Measurements from ENCODE around the gene DDX31.

DDX31 gene

GRCh38 chr9:132645306-132645705 is 24.5 kb downstream of the DDX31 start:
- no peak for DNase-seq (ENCODE audit: low read depth in 1 of 2, low spot score in 1 of 2)
- TF ChIP-seq JUND (IDR thresholded peaks at IDR 0.05; ENCODE audit: low read depth): no peak
- in situ Hi-C loops (cut with HindIII; ENCODE audit: low pct_unique_long_range_greater_than_20kb, low sequenced_read_pairs): no loop called here

GRCh38 chr9:132644251-132644650 is 25.5 kb downstream of the DDX31 start:
- DNase-seq (ENCODE audit: low read depth in 1 of 2, low spot score in 1 of 2): peak in 1 of 2 experiments; percentile 29
- no peak for TF ChIP-seq JUND (IDR thresholded peaks at IDR 0.05; ENCODE audit: low read depth)
- in situ Hi-C loops (cut with HindIII; ENCODE audit: low pct_unique_long_range_greater_than_20kb, low sequenced_read_pairs): no loop called here

- in situ Hi-C loops (cut with HindIII; ENCODE audit: low pct_unique_long_range_greater_than_20kb, low sequenced_read_pairs): no loop called here
- no peak for DNase-seq (ENCODE audit: low read depth in 1 of 2, low spot score in 1 of 2)
- no peak for TF ChIP-seq JUND (IDR thresholded peaks at IDR 0.05; ENCODE audit: low read depth)
These were observed 28.6 kb downstream of the DDX31 start for GRCh38 chr9:132641216-132641615.

- in situ Hi-C loops (cut with HindIII; ENCODE audit: low pct_unique_long_range_greater_than_20kb, low sequenced_read_pairs): no loop called here
- DNase-seq (ENCODE audit: low read depth in 1 of 2, low spot score in 1 of 2): no peak
- no peak for TF ChIP-seq JUND (IDR thresholded peaks at IDR 0.05; ENCODE audit: low read depth)
These were observed 30.5 kb downstream of the DDX31 start for GRCh38 chr9:132639322-132639721.

GRCh38 chr9:132638240-132638639 is 31.5 kb downstream of the DDX31 start:
- TF ChIP-seq JUND (IDR thresholded peaks at IDR 0.05; ENCODE audit: low read depth): no peak
- in situ Hi-C loops (cut with HindIII; ENCODE audit: low pct_unique_long_range_greater_than_20kb, low sequenced_read_pairs): no loop called here
- DNase-seq (ENCODE audit: low read depth in 1 of 2, low spot score in 1 of 2): no peak

- TF ChIP-seq JUND (IDR thresholded peaks at IDR 0.05; ENCODE audit: low read depth): no peak
- no peak for DNase-seq (ENCODE audit: low read depth in 1 of 2, low spot score in 1 of 2)
- in situ Hi-C loops (cut with HindIII; ENCODE audit: low pct_unique_long_range_greater_than_20kb, low sequenced_read_pairs): no loop called here
These were observed 32.0 kb downstream of the DDX31 start for GRCh38 chr9:132637801-132638200.

GRCh38 chr9:132637351-132637750 is 32.4 kb downstream of the DDX31 start:
- in situ Hi-C loops (cut with HindIII; ENCODE audit: low pct_unique_long_range_greater_than_20kb, low sequenced_read_pairs): no loop called here
- no peak for TF ChIP-seq JUND (IDR thresholded peaks at IDR 0.05; ENCODE audit: low read depth)
- no peak for DNase-seq (ENCODE audit: low read depth in 1 of 2, low spot score in 1 of 2)

- DNase-seq (ENCODE audit: low read depth in 1 of 2, low spot score in 1 of 2): no peak
- in situ Hi-C loops (cut with HindIII; ENCODE audit: low pct_unique_long_range_greater_than_20kb, low sequenced_read_pairs): no loop called here
- no peak for TF ChIP-seq JUND (IDR thresholded peaks at IDR 0.05; ENCODE audit: low read depth)
These were observed 35.5 kb downstream of the DDX31 start for GRCh38 chr9:132634327-132634726.

GRCh38 chr9:132632413-132633129 is 37.2 kb downstream of the DDX31 start:
- no peak for TF ChIP-seq JUND (IDR thresholded peaks at IDR 0.05; ENCODE audit: low read depth)
- no peak for DNase-seq (ENCODE audit: low read depth in 1 of 2, low spot score in 1 of 2)
- in situ Hi-C loops (cut with HindIII; ENCODE audit: low pct_unique_long_range_greater_than_20kb, low sequenced_read_pairs): no loop called here

GRCh38 chr9:132631685-132632084 is 38.1 kb downstream of the DDX31 start:
- no peak for DNase-seq (ENCODE audit: low read depth in 1 of 2, low spot score in 1 of 2)
- in situ Hi-C loops (cut with HindIII; ENCODE audit: low pct_unique_long_range_greater_than_20kb, low sequenced_read_pairs): no loop called here
- no peak for TF ChIP-seq JUND (IDR thresholded peaks at IDR 0.05; ENCODE audit: low read depth)

- TF ChIP-seq JUND (IDR thresholded peaks at IDR 0.05; ENCODE audit: low read depth): no peak
- in situ Hi-C loops (cut with HindIII; ENCODE audit: low pct_unique_long_range_greater_than_20kb, low sequenced_read_pairs): no loop called here
- no peak for DNase-seq (ENCODE audit: low read depth in 1 of 2, low spot score in 1 of 2)
These were observed 38.5 kb downstream of the DDX31 start for GRCh38 chr9:132631280-132631679.

GRCh38 chr9:132630811-132631210 is 39.0 kb downstream of the DDX31 start:
- in situ Hi-C loops (cut with HindIII; ENCODE audit: low pct_unique_long_range_greater_than_20kb, low sequenced_read_pairs): no loop called here
- TF ChIP-seq JUND (IDR thresholded peaks at IDR 0.05; ENCODE audit: low read depth): no peak
- DNase-seq (ENCODE audit: low read depth in 1 of 2, low spot score in 1 of 2): no peak

- TF ChIP-seq JUND (IDR thresholded peaks at IDR 0.05; ENCODE audit: low read depth): no peak
- no peak for DNase-seq (ENCODE audit: low read depth in 1 of 2, low spot score in 1 of 2)
- in situ Hi-C loops (cut with HindIII; ENCODE audit: low pct_unique_long_range_greater_than_20kb, low sequenced_read_pairs): no loop called here
These were observed 39.7 kb downstream of the DDX31 start for GRCh38 chr9:132630116-132630515.

- DNase-seq (ENCODE audit: low read depth in 1 of 2, low spot score in 1 of 2): no peak
- in situ Hi-C loops (cut with HindIII; ENCODE audit: low pct_unique_long_range_greater_than_20kb, low sequenced_read_pairs): no loop called here
- no peak for TF ChIP-seq JUND (IDR thresholded peaks at IDR 0.05; ENCODE audit: low read depth)
These were observed 41.0 kb downstream of the DDX31 start for GRCh38 chr9:132628746-132629145.

All from T47D (cell line).